HL-60 (cell line): ENCODE measurements around the gene MLN.

ENCODE experiments used
- CTCF ChIP-seq: IDR thresholded peaks from one replicate; pipeline ENCODE4 v1.5.1; 2011; ENCODE audit warnings: low read length, control low read depth, inconsistent platforms; ENCODE audit not compliant: insufficient read depth
- POLR2AphosphoS5 ChIP-seq: IDR thresholded peaks from 2 replicates; pipeline ENCODE4 v1.6.1; 2012; ENCODE audit warnings: low read depth
- REST ChIP-seq: IDR thresholded peaks from 2 replicates; pipeline ENCODE4 v1.6.1; 2012; ENCODE audit warnings: low read depth; ENCODE audit not compliant: insufficient replicate concordance

GRCh38 chr6:33808641-33809180 is 4.9 kb upstream of the MLN start:
- TF ChIP-seq CTCF (no peak), POLR2AphosphoS5 (no peak), REST (no peak)
